ENCODE data around the gene FEZF2. TPM values are rescaled to one million over a fixed set of nuclear protein-coding genes. Genes with fewer than 3 reads are reported as not detected.

The FEZF2 gene
- total and polyA plus RNA-seq, 11 donors, result not detected

GRCh38 chr3:62343755-62344154, 29.6 kb downstream of the FEZF2 start:
- TF ChIP-seq POLR2A (IDR thresholded peaks at IDR 0.05) (no peak), CTCF (IDR thresholded peaks at IDR 0.05) (no peak)
- H3K4me1 ChIP-seq, result no peaks in the 10 kb centered on the region
- 75 to 82% (median 80%) methylated on average over 2 of the region's 2 CpGs for WGBS, 4 donors
- intact Hi-C loops (cut with DNase I), result no loop called here
- H3K4me3 ChIP-seq, result no peak overlapping the region
- no peaks in the 10 kb centered on the region for H3K36me3 ChIP-seq
- no peak for ATAC-seq
- H3K27ac ChIP-seq, result no peak overlapping the region
- no peaks in the 10 kb centered on the region for H3K9me3 ChIP-seq
- H3K27me3 ChIP-seq, result peaks cover 0 to 14% (median 0%) of the 10 kb centered on the region in 9 donors
- DNase-seq, result no peak

- intact Hi-C loops (cut with DNase I), result loop anchor here in 2 of 10 donors (5.0 to 10.0 kb wide), 2 partner anchors 220 to 227 kb away; no protein-coding TSS in a partner anchor
- no peak for TF ChIP-seq CTCF (IDR thresholded peaks at IDR 0.05)
- TF ChIP-seq POLR2A (IDR thresholded peaks at IDR 0.05), result no peak
- DNase-seq (no peak), ATAC-seq (no peak)
- H3K27me3 ChIP-seq, result no peaks in the 10 kb centered on the region
- H3K27ac ChIP-seq, result no peak overlapping the region
- H3K4me1 ChIP-seq, result no peaks in the 10 kb centered on the region
- no peak overlapping the region for H3K4me3 ChIP-seq
- no peaks in the 10 kb centered on the region for H3K9me3 ChIP-seq
- 89 to 96% (median 93%) methylated on average over 3 of the region's 3 CpGs for WGBS, 4 donors
- H3K36me3 ChIP-seq, result peaks cover 0 to 21% (median 0%) of the 10 kb centered on the region in 9 donors
Observed at GRCh38 chr3:62335196-62335595, 38.2 kb downstream of the FEZF2 start.

GRCh38 chr3:62332835-62333244, 40.5 kb downstream of the FEZF2 start:
- WGBS, 4 donors, result 56 to 62% (median 60%) methylated on average over 2 of the region's 2 CpGs
- Histone ChIP-seq H3K36me3 (peaks cover 0 to 23% (median 0%) of the 10 kb centered on the region in 9 donors), H3K27me3 (no peaks in the 10 kb centered on the region), H3K27ac (no peak overlapping the region), H3K4me1 (no peaks in the 10 kb centered on the region), H3K4me3 (no peak overlapping the region), H3K9me3 (no peaks in the 10 kb centered on the region)
- ATAC-seq (no peak), DNase-seq (no peak)
- no peak for TF ChIP-seq POLR2A (IDR thresholded peaks at IDR 0.05)
- peak; percentile 37 to 65 (median 54) for TF ChIP-seq CTCF (IDR thresholded peaks at IDR 0.05)
- intact Hi-C loops (cut with DNase I), result loop anchor here in 7 of 10 donors (2.0 to 10.0 kb wide), 4 partner anchors 222 to 229 kb away; no protein-coding TSS in a partner anchor

- H3K27me3 ChIP-seq, result no peaks in the 10 kb centered on the region
- DNase-seq, result no peak
- H3K4me3 ChIP-seq, result no peak overlapping the region
- intact Hi-C loops (cut with DNase I), result loop anchor here in 7 of 10 donors (2.0 to 10.0 kb wide), 4 partner anchors 223 to 230 kb away; no protein-coding TSS in a partner anchor
- 76 to 92% (median 85%) methylated on average over 1 of the region's 1 CpG for WGBS, 4 donors
- ATAC-seq, result no peak
- TF ChIP-seq POLR2A (IDR thresholded peaks at IDR 0.05) (no peak), CTCF (IDR thresholded peaks at IDR 0.05) (no peak)
- H3K4me1 ChIP-seq, result no peaks in the 10 kb centered on the region
- no peaks in the 10 kb centered on the region for H3K9me3 ChIP-seq
- no peak overlapping the region for H3K27ac ChIP-seq
- peaks cover 0 to 23% (median 0%) of the 10 kb centered on the region in 9 donors for H3K36me3 ChIP-seq
Observed at GRCh38 chr3:62332017-62332416, 41.3 kb downstream of the FEZF2 start.
